COLO668 (cell line): ENCODE results near the gene BPHL.
"Not testable (repeated sequence)": the region's sequence is repeated elsewhere in the genome, so short reads cannot be mapped to it uniquely, and the experiment has no call there.

Experiments
- DNase-seq: peaks from one replicate; lab custom pipeline; 2025; ENCODE audit not compliant: unreplicated experiment; lab: John Stamatoyannopoulos, UW

BPHL gene

DNA sequence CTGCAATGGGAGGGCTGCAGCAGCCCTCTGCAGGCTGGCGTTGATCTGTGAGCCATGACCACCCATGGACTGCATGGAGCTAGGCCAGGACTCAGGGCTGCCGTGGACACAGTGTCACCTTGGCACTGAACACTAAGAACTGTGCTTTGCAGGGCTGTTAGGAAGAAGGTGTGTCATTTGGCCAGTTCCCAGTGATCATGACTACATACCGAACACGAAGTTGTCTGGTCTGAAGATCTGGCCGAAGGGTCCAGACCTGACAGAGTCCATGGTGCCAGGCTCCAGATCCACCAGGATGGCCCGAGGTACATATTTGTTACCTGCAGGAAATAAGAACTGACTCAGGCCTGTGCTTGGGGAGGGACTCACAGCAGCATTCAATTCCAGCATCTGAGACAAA, 36.9 kb downstream of the BPHL start:
- not testable (repeated sequence) for DNase-seq

DNA sequence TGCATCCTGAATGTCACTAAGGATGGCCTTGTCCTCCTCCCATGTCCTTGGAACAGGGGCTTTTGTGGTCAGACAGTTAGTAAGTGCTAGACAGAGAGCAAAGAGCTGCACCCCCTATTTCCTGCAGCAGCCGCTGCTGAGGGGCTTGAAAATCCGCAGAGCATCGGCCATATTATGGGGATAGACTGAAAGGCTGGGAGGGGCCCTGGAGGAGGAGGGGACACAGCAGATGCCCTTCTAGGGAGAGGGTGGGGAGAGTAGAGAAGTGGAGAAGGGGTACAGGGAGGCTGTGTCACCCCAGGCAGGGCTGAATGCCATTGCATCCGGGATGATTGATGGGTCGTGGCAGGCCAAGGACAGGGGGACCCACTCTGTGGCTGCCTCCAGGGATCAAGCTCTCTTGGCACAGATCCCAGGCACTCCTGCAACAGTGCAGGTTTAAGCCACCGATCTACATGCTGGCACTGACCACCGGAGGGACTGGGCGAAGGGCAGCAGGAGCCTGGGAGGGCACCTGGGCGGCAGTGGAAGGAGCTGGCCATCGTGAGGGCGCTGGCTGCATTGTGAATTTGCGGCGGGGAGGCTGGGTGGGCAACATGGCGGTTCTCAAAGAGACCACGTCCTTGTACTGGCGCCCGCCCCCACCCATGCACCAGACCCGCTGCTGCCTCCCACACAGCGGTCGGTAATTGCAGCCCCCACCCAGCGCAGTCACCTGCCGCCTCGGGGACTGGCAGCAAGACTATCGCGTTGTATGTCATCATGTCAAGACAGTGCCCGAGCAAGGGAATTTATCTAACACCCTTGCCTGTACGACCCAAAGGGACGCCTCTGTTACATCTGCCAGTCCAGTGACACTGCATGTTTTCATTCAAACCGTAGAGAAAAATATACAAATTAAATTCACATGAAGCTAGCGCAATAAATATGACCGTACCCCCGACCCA, 37.9 kb downstream of the BPHL start:
- DNase-seq = peak; percentile 21

DNA sequence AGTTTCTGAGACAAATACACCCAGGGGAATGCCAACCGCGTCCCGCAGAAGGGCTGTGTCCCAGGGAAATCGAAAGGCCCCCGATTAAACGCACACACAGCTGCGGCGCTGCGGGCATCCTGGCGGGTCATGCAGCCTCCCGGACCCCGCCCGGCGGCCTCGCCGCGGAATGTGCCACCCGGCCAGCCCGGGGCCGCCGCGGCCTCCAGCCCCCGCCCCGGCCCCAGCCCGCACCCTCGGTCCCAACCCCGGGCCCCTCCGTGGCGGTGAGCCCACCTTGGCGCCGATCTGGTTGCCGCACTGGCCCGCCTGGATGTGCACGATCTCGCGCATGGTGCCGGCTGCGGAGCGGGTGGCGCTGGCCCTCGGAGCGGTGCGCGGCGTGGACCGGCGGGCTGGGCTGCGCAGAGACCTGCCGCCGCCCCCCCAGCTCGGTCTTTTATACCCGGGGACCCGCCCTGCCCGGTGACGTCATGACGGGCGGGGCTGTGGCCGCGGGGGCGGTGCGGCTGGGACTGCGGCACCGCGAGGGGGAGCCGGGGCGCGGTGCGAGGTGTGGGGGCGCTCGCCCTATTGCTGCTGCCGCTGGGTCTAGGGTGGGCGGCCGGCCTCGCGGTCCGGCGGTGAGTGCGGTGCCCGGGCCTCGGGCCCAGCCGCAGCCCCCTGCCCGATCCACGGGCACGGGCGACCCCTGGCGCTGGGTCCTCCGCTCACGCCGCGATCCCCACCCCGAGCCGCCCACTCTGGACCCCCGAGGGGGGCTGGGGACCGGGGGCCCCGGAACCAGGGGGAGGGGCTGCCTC, 38.8 kb downstream of the BPHL start, which contains the start of gene TUBB2A:
TUBB2A (minus strand) TSS at position 414 of the 803 bp plus-strand sequence; CDS start at position 333, 81 bp downstream.
- peak; percentile 80 for DNase-seq

DNA sequence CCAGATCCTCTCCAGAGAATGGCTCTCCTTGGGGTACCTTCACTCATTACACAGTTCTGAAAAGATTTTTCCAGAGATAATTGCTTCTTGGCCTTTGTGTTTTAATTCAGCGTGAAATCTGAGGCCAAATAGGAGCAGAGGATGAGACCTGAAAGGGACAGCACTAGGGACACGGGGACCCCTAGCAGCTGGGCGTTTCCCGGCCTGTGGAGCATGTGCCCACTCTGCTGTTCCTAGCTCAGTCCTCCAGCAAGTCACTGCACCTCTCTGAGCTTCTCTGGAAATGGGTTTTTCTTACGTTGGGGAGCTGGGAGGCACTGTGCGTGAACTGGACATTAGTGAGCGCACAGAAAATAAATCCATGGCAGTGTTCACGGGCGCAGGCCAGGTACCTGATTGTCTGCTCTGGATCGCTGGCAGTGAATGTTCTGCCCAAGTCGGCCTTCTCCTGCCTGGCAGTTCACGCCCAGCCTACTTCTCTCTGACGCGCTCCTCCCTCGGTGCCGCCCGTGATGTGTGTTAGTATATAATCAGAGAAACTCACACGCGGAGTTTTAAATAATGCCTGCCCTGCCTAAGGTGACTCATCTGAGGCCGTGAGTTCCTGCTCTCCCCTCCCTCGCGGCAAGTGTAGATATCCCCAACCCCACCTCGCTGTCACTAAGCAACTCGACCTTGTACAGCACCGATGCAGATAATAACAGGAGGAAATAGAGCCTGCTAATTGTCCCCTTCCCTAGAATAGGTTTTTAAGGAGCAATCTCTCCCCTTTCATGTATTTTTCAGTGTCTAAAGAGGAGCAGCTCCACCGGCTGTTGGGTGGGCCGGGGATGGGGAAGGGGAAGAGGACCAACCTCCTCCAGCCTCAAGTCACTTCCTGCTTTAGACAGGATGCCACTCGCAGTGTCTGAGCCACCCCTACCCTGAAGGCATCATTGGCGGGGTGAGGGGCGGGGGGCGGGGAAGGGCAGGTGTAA, 41.6 kb downstream of the BPHL start:
- DNase-seq = peak; percentile 79

DNA sequence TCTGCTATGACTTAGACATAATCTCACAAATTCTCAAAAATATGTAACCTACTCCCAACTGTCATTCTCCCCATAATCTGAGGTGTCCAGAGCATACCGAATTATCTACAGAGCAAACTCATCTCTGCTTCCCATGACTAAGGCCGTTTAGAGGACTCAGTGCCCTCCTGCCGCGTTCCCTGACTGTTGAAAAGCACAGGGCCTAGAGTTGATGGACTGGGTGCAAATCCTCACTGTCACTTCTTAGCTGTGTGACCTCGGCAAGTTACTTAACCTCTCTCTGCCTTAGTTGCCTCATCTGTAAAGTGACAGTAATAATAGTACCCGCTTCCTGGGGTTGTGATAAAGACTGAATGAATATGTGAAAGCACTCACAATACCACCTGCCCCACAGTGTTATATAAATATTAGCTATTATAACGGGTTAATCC, 43.6 kb downstream of the BPHL start:
- peak; percentile 32 for DNase-seq

DNA sequence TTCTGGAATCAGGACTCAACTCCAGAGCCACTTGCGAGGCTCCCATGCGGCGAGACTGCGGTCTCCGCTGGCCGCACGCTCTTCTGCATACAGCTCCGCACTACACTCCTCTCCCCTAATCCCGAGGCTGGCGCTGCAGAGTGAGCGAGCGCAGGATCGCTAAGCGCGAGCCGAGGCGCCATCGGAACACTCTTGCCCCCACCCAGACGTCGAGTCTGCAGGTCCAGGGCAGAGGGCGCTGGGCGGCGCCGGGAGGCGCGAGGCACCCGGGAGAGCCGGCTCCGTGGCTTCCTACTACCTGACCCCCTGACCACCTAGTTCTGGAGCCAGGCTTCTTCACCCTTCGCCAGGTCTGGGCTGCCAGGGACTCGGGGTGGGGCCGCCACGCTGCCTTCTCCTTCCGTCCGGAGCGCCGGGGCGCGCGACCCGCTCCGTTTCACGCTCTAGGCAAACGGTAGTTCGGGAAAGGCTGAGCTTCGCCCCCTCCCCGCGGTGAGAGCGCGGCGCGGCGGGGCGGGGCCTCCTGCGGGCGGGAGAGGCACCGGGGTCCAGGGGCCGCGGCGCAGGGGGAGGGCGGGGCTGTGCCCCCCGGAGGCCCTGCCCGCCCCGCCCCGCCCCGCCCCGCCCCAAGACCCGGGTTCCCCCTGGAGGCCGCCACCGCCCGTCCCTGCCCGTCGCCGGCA, 44.2 kb downstream of the BPHL start:
- peak; percentile 78 for DNase-seq

DNA sequence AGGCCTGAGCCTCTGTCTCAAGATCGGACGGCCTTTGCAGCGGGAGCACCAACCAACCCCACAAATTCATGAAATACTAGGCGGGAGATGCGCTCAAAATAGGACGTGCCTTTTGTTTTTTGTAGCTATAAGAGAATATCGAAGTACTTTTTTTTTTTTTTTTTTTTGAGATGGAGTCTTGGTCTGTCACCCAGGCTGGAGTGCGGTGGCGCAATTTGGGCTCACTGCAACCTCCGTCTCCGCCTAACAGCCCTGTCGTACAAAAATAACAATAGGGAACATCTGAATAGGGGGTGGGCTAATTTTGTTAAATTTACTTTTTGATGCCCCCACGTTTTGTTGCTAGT, 44.7 kb downstream of the BPHL start:
- no peak for DNase-seq

DNA sequence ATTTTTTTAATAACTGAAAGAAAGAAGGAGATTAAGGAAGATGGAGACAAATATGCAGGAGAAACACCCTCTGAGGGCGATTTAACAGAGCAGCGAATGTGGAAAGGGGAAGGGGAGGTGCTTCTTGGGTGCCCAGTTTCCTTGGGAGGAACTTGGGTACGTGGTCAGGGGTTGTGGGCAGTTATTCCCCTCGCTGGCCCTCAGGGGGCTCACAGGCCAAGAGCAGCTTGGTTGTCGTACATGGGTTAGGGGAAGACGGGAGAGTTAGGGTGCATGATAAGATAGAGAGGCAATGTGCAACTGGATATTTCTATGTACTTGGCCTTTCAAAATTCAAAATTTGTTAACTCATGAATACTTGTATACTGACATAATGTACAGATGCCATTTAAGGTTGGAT, 45.9 kb downstream of the BPHL start:
- no peak for DNase-seq

DNA sequence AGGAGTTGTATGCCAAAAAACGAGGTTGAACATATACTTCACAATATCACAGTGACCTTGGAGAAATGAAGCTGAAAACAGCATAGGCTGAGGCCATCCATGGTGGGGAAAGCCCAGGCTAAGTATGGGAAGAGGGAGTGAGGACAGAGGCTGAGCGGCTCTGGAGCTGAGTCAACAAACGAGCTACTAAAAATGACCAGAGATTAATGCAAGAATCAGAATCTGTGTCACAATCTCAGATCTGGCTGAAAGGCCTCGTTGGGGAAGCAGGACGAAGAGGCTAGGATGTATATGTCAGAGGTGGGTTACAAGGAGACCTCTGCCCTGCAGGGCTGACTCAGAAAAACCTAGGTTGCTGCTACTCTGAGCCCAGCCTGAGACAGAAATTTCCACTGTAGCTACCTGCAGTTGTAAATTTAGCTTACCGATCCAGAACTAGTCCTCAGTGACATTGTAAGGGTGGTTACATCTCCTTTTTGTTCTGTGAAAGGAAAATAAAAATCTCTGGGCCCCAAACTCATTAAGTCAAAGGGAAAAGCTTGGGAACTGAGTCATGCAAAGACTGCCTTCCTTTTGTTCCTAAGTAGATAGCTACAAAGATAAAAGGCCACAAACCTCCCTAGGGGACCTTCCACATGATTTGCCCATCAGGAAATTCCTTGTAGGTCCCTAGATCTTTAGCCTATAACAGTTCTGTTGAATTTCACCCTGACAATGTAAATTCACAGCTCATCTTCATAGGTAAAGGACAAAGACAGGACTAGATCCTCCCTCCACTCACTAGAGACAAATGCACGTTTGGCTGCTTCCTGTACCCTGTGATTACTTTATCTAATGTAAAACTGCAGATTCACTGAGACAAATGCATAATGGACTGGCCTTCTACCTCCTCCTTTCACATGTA, 47.4 kb downstream of the BPHL start:
- no peak for DNase-seq

DNA sequence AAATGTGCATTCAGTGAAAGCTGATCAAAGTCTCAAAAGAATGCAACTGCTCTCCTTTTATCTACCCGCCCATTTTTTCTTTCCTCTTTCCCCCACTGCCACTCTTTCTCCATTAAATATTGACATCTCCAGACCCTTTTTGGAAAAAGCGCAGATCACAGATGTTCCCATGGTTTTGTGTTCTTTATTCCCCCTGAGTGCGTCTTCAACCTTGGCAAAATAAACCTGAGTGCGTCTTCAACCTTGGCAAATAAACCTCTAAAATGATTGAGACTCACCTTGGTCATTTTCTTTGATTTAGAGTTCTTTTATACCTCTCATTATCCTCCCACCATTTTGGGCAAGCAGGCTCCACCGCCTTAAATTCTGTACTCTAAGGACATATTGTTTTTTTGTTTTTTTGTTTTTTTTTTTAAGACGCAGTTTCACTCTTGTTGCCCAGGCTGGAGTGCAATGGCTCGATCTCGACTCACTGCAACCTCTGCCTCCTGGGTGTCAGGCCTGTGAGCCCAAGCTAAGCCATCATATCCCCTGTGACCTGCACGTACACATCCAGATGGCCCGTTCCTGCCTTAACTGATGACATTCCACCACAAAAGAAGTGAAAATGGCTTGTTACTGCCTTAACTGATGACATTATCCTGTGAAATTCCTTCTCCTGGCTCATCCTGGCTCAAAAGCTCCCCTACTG, 48.2 kb downstream of the BPHL start:
- not testable (repeated sequence) for DNase-seq

DNA sequence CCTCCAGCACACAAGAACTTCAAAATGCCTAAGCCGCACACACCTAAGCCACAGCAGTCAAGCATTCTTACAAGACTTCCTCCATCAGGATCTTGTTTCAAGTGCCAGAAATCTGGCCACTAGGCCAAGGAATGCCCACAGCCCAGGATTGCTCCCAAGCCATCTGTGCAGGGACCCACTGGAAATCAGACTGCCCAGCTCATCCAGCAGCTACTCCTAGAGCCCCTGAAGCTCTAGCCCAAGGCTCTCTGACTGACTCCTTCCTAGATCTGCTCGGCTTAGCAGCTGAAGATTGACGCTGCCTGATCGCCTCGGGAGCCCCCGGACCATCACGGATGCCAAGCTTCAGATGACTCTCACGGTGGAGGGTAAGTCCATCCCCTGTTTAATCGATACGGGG, 49.5 kb downstream of the BPHL start:
- DNase-seq = not testable (repeated sequence)

DNA sequence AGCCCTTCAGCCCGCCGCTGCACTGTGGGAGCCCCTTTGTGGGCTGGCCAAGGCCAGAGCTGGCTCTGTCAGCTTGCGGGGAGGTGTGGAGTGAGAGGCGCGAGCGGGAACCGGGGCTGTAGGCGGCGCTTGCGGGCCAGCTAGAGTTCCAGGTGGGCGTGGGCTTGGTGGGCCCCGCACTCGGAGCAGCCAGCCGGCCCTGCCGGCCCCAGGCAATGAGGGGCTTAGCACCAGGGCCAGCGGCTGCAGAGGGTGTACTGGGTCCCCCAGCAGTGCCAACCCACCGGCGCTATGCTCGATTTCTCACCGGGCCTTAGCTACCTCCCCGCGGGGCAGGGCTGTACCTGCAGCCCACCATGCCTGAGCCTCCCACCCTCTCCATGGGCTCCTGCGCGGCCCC, 52.2 kb downstream of the BPHL start:
- not testable (repeated sequence) for DNase-seq

DNA sequence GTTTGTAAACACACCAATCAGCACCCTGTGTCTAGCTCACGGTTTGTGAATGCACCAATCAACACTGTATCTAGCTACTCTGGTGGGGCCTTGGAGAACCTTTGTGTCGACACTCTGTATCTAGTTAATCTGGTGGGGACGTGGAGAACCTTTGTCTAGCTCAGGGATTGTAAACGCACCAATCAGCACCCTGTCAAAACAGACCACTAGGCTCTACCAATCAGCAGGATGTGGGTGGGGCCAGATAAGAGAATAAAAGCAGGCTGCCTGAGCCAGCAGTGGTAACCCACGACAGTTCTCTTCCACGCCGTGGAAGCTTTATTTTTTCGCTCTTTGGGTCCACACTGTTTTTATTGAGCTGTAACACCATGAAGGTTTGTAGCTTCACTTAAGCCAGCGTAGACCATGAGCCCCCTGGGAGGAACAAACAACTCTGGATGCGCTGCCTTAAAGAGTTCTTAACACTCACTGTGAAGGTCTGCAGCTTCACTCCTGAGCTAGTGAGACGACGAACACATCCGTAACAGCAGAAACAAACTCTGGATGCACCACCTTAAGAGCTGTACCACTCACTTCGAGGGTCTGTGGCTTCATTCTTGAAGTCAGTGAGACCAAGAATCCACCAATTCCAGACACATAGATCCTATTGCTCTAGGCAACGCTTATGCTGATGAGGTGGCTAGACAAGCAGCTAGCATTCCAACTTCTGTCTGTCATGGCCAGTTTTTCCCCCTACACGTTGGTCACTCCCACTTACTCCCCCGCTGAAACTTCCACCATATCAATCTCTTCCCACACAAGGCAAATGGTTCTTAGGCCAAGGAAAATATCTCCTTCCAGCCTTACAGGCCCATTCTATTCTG, 53.0 kb downstream of the BPHL start:
- not testable (repeated sequence) for DNase-seq

DNA sequence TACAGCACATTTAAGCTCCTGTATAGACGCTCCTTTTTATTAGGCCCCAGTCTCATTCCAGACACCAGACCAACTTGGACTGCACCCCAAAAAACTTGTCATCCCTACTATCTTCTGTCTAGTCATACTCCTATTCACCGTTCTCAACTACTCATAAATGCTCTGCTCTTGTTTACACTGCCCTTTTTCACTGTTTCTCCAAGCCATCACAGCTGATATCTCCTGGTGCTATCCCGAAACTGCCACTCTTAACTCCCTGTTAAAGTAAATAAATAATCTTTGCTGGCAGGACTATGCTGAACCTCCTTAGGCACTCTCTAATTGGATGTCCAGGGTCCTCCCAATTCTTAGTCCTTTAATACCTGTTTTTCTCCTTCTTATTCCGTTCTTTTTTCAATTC, 54.3 kb downstream of the BPHL start:
- not testable (repeated sequence) for DNase-seq

DNA sequence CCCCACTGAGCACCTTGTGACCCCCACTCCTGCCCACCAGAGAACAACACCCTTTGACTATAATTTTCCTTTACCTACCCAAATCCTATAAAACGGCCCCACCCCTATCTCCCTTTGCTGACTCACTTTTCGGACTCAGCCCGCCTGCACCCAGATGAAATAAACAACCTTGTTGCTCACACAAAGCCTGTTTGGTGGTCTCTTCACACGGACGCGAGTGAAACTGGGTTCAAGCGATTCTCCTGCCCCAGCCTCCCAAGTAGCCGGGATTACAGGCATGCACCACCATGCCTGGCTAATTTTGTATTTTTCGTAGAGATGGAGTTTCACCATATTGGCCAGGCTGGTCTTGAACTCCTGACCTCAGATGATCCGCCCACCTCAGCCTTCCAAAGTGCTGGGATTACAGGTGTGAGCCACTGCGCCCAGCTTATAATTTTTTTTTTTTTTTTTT, 55.2 kb downstream of the BPHL start:
- DNase-seq = not testable (repeated sequence)

DNA sequence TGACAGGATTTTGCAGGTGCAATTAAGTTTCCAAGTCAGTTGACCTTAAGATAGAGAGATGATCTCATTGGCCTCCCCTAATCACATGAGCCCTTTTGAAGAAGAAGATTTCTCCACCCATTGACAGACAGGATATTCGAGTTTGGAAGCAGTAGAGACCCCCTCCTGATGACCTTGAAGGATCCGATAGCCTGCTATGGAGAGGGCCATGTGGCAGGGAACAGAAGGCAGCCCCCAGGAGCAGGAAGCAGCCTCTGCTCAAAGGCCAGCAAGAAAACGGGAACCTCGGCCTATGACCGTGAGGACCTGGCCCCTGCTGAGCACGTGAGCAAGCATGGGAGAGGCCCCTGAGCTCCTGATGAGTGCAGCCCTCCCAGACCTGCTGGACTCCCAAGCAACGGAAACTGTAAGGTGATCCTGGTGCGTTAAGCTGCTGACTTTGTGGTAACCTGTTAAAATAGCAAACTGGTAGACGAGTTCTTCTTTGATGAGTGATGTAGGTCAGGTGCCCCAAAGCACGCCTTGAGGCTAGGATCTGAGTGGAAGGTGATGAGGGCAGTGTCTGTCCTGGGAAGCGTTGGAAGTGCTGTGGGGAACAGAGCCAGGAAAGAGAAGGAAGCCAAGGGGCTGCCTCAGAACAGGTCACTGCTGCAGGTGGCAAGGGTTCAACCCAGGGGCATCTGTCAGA, 57.3 kb downstream of the BPHL start:
- DNase-seq = no peak
